Omental fat pad (tissue), 4 donors: Measurements from ENCODE around the gene DLGAP5. TPM values are rescaled to one million over a fixed set of nuclear protein-coding genes. Genes with fewer than 3 reads are reported as not detected.

Experiments
- ATAC-seq: fragments of 150-250 bp; one replicate; pipeline ENCODE4 v1.9.1; 2016; ENCODE audit warnings: mild to moderate bottlenecking, moderate library complexity; ENCODE audit not compliant: low FRiP score
- DNase-seq: peaks from one replicate; pipeline ENCODE4 v3.0.0-alpha.2; 2019; ENCODE audit warnings: low spot score
- total RNA-seq, 4 donors: library from RNA; depleted of rRNA; stranded (reverse); fragments of >200 nt; gene quantifications; one replicate each; pipeline ENCODE4 v1.1.0, GENCODE V29; 2016
- TF ChIP-seq, protein P1 (sequence below), 3 donors: fragments of 450-650 bp; IDR thresholded peaks; one replicate each; pipeline ENCODE4 v1.5.1; 2016 to 2017; ENCODE audit warnings: antibody characterized with exemption in 3 of 3, mild to moderate bottlenecking in 3 of 3, moderate library complexity in 2 of 3

DLGAP5 gene
- total RNA-seq, 4 donors from 2014 or later: 0.19 to 3.1 TPM; not detected in 2

DNA sequence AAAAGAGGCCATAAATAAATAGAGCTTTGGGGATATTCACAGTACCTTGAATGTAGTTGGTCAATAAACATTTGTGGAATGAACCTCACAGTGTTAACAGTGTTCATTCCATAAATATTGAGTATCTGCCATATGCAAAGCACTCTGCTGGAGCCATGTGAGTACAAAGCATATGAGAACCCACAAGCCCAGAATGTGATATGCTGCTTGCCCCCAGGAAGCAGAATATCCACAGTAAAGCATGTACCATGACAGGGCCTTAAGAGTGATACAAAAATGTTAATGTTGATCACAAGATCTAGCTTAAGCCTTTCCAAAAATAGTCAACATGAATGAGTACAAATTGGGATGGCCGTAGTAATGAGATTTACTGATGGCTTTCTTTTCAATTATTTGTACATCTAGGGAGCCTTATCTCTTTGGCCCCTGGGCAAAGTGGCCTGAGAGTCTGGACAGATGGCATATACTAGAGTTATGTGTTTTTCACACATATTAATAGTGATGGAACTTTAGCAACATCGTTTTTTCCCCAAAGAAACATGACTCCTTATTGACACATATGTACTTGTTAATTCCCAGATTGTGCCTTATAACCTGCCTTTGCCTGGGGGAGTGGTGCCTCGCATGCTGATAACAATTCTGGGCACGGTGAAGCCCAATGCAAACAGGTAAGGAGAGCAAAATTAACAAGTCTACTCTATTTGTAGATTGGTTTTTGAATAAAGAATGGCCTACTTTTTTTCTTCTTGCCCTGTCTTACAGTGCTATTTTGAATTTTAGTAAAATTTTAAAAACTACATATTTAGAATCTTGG, 51.5 kb downstream of the DLGAP5 start:
- no peak for ATAC-seq
- TF ChIP-seq, protein P1, sequence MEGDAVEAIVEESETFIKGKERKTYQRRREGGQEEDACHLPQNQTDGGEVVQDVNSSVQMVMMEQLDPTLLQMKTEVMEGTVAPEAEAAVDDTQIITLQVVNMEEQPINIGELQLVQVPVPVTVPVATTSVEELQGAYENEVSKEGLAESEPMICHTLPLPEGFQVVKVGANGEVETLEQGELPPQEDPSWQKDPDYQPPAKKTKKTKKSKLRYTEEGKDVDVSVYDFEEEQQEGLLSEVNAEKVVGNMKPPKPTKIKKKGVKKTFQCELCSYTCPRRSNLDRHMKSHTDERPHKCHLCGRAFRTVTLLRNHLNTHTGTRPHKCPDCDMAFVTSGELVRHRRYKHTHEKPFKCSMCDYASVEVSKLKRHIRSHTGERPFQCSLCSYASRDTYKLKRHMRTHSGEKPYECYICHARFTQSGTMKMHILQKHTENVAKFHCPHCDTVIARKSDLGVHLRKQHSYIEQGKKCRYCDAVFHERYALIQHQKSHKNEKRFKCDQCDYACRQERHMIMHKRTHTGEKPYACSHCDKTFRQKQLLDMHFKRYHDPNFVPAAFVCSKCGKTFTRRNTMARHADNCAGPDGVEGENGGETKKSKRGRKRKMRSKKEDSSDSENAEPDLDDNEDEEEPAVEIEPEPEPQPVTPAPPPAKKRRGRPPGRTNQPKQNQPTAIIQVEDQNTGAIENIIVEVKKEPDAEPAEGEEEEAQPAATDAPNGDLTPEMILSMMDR (IDR thresholded peaks at IDR 0.05): no peak
- DNase-seq: no peak

DNA sequence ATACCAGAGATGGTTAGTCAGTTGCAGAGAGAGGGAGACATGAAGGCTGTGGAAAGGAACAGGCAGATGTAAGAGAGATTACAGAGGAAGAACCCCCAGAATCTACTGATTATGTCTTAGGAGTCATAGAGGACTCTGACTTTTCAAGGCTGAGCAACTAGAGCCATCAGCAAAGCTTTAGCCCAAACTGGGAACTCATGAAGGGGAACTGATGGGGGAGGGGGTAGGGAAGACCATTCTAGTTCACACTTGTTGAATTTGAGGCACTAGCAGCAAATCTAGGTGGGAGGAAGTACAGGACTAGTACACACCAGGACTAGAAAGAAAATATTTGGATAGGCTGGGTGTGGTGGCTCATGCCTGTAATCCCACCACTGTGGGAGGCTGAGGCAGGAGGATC, 52.2 kb downstream of the DLGAP5 start:
- DNase-seq (no peak), ATAC-seq (no peak)
- TF ChIP-seq, protein P1 (IDR thresholded peaks at IDR 0.05): no peak

DNA sequence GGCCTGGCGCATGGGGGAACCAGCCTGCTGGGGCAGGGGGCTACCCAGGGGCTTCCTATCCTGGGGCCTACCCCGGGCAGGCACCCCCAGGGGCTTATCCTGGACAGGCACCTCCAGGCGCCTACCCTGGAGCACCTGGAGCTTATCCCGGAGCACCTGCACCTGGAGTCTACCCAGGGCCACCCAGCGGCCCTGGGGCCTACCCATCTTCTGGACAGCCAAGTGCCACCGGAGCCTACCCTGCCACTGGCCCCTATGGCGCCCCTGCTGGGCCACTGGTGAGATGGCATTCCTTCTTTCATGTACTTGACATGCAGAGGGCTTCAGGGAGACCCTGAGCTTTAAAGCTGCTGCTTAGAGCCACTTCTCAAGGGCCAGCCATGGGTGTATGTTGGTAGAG, 53.3 kb downstream of the DLGAP5 start:
- DNase-seq (no peak), ATAC-seq (no peak)
- TF ChIP-seq, protein P1 (IDR thresholded peaks at IDR 0.05): no peak

DNA sequence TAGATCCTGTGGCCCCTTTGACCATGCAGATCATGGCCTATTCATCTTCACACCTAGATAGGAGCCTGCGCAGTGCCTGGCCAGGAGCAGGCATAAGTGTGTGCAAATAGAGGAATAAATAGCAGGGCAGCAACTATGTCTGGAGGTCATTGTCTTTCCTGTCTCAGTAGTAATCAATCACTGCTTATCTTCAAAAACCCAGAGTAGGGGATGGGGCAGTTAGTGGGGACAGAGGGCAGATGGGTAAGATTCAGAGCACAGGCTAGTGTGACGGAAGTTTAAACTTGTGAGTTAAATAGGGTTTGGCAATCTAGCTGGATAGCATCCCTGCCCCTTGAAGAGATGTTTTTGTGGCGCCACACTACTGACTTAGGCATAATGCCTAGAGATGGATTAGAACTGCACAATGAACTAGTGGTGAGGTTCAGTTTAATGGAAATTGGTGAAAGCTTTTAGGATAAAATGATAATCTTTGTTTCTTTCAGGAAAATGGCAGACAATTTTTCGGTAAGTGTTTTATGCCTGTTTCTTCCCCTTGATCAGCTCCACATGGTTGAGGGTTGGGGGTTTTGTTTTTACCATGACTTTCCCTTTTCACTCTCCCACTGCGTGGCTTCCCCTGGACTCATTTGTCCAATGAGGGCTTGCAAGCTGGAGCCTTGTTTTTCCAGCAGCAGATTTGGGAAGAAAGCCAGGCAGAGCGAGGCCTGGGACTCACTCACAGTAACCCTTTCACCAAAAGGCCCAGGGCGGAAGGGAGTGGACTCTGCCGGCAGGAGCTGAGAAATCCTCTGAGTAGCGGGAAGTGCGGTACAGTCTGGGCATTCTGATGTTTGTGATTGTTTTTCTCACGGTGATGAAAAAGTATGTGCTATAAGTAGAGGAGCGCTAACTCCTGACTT, 54.2 kb downstream of the DLGAP5 start:
- TF ChIP-seq, protein P1 (IDR thresholded peaks at IDR 0.05): no peak
- peak; percentile 72 for ATAC-seq
- no peak for DNase-seq

DNA sequence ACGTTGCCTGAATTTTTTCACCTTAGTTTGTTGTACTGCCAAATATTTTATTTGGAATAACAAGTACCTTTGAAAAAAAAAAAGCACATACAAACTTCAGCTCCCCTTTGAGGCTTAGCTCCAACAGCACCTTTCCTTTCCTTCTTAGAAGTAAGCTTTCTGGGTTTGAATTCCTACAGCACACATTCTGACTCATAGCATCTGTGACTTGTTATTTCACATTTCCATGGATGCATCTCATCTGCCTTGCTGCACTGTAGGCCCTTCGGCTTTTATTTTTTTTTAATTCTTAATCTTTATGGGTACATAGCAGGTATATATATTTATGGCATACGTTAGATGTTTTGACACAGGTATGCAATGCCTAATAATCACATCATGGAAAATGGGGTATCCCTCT, 55.1 kb downstream of the DLGAP5 start:
- TF ChIP-seq, protein P1 (IDR thresholded peaks at IDR 0.05): no peak

DNA sequence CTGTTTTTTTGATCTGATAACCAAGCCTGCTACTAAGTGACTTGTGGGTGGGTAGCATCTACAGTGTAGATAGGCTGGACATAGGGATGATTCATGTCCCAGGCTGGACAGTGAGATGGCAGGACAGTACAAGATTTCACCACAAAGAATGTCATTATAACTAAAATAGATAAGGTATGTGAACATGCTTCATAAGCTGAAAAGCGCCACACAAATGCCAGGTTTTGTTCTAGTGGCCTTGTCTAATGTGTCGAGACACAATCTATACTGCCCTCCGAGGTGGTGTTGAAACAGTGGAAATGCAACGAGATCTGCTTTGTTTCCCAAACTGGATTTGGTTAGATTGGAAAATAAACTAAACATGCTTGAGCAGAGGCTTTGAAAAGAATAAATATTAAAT, 58.0 kb downstream of the DLGAP5 start:
- TF ChIP-seq, protein P1 (IDR thresholded peaks at IDR 0.05): no peak
- ATAC-seq: no peak
- DNase-seq: no peak

More for the DNA sequence above, 55.1 kb downstream of the DLGAP5 start:
- no peak for ATAC-seq
- DNase-seq: no peak
